Left lobe of liver (tissue), 2 donors: Measurements from ENCODE around the gene LYSMD2. TPM values are rescaled to one million over a fixed set of nuclear protein-coding genes. Genes with fewer than 3 reads are reported as not detected.

ENCODE experiments used
- ATAC-seq: fragments of 200-7000 bp; cut with Tn5 transposase; one replicate; pipeline ENCODE4 v1.9.1; 2020; ENCODE audit warnings: mild to moderate bottlenecking, moderate library complexity
- DNase-seq: peaks from one replicate; pipeline ENCODE4 v3.0.0-alpha.2; 2020; ENCODE audit warnings: low spot score
- total RNA-seq: library from RNA; stranded (reverse); gene quantifications from one replicate; pipeline ENCODE4 v1.2.1, GENCODE V29; 2021
- donor health status: DM: no; HTN: no; CAD: no; lungs with moderate emphysema.
- donor health status: DM: no; HTN: yes; CAD: no.

Gene LYSMD2
- total RNA-seq, 1 donor from 2014 or later = 4.8 TPM

DNA sequence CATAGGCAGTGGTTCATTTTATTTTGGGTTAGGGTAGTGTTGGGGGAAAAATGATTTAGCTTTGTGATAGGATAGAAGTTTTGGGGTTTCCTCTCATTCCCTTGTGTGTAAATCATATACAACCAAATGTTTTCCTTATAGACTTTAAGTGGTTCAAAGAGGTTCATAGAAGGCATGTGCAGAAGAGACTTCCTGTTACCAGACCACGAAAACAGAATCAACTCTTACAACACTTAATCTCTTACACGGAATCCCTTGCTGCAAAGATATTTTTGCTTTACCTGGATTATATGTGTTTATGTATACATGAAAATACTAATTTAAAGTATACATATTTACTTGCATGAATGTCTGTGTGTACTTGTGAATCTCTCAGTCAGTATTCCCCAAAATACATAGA lies 16.8 kb upstream of the LYSMD2 start:
- DNase-seq (no peak), ATAC-seq (no peak)

DNA sequence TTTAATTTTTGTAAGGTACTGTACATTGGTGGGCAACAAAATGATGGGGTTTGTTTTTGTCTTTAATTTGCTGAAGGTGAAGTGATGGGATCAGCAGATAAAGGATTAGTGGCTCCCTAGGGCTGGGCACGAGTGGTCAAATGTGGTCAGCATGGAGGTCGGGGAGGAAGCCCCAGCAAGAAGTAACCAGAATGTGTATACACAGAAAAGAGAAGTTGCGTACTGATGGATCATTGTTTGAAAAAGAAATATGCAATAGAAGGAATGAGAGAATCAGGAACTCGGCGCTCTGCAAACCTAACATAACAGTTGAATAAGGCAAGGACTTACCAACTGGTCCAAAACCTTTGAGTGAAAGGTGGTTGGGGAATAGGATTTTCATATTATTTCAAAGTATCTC lies 15.4 kb upstream of the LYSMD2 start:
- no peak for ATAC-seq
- DNase-seq = no peak

DNA sequence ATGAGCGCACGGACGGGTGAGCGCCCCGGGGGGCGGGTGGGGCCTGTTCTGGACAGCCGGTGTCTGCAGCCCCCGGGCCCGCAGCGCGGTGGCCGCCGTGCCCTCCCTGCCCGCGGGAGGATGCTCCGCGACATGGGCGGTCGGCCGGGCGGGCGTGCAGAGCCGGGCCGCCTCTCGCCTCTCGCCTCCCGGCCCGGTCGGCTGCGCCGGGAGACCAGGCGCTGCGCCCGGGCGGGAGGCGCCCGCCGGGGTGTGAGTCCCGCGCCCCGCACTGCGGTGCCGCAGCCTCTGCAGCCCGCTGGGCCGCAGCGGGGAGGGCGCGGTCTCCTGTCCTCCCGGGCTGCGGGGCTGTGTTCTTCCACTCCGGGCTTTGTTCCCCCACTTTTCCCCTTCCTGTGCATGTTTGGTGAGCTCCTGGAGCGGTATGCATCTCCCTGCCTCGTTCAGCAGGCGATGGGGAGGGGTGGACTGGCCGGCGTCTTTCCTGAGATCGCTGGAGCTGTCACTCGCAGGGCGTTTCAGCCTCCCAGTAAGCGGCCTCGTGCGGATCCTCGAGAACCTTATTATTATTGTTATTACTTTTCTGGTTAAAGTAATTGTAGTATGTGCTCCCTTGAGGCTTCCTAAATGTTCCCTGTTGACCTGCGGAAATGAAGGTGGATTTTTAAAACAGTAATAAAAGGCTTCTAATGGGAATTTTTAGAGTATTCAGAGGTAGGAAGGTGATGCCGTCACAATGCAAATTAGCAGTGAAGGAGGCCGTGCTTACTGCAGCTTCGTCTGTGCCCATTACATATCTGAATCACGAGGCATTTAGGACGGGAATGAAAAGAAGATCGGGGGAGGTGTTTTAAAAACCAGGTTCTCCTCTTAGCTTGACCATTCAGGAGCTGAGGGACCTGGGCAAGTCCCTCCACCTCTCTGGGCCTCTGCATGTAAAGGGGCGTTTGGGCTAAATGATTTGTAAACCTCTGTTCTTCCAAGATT lies 14.5 kb upstream of the LYSMD2 start:
- ATAC-seq (peak; percentile 65), DNase-seq (no peak)

DNA sequence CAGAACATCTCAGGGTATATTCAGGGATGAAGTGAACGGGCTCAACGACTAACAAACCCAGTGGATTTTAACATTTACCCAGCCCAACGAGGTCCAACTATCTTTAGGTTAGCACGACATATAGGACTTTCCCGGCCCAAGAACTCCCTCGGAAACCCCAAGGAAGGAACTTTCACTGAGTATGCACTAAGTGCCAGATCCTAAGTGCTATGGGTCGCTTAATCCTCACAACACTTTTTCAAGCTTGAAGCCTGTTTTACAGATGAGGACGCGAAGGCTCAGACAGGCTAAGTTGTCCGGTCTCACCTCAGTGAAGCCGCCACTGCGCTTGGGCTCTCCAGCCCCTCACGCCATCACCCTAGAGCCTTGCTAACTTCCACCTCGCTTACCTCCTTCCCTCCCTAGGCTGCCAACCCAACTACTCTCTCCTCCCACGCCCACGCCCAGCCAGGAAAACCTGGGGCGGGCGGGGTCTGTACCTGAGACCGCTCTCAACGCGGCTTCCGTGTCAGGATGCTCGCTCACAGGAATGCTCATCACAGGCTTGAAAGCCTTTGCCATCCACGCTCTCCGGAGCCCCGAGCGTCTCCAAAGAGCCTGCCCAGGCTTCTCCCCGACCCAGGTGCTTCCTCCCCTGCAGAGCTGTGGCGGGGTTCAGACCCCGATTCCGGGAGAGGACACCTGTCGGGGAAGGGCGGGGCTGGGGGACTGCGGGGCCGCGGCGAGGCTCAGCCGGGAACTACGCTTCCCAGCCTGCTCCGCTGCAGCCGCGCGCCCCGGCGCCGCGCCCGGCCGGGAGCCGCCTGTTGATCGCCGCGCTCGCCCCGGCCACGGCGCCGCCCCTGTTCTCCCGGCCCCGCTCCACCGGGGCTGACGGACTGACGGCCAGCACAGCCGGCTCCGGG lies 13.6 kb upstream of the LYSMD2 start, which contains the start of gene TMOD2:
TSS of gene TMOD2 (plus strand) at position 806 of the 905 bp plus-strand sequence. CDS start 14,845 bp downstream, outside the sequence.
- peak; percentile 97 for ATAC-seq
- DNase-seq = peak; percentile 63

DNA sequence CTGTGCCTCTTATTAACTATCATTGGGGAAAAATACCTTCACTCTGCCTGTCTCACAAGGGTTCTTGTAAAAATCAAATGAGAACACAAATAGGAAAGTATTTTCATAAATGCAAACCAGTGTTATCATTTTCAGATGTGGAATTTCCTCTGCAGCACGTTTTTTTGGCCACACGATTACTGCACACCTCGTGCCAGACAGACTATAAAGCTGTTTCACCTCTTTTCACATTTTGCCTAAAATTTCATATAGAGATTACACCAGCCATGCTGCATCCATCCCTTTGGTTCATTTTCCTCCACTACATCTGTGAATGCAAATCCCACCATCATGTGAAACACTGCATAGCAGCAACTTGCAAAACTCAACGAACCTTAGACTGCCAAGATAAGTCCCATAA lies 12.7 kb upstream of the LYSMD2 start:
- DNase-seq (no peak), ATAC-seq (no peak)

DNA sequence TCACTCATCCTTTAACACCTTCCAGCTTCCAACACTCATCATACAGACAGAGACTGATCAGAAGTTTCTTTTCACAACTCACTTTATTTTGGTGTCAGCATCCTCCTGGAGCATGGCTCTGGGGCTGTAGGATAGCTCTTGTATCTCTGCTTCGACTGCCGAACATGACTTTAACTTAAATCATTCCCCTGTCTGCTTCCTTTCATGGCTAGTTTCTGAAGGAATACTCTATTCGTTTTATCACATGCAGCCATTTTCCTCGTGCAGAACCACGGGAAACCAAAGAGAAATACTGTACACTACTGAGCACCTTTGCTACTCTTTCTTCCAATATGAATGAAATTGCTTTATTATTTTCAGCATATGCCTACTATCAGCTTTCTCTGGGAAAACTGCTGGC lies 11.9 kb upstream of the LYSMD2 start:
- ATAC-seq (no peak), DNase-seq (no peak)

DNA sequence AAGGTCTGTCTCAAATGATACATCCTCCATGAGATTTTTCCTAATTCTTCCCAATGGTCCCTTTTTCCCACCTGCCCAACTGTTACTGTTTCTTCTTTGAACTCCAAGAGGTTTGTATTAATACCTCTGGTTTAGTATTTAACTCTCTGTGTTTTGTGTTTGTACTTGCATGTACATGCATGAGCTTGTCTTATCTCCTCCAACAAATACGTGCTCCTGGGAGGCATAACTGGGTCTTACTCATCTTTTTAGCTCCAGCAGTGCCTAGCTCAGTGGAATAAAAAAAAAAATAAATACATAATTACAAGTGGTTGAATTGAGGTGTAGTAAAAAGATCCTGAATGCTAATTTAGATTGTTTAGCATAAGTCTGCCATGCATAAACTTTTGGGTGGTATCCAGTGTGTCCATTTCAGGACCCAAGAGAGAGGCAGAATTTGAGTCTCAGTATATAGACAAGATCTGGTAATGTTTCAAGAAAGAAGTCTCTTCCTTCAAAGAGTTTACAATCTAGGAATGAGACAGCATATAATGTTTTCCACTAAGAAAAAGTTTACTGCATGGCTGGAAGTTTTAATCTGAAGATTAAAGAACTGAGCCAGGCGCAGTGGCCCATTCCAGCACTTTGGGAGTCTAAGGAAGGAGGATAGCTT lies 1.7 kb upstream of the LYSMD2 start:
- ATAC-seq (no peak), DNase-seq (no peak)

DNA sequence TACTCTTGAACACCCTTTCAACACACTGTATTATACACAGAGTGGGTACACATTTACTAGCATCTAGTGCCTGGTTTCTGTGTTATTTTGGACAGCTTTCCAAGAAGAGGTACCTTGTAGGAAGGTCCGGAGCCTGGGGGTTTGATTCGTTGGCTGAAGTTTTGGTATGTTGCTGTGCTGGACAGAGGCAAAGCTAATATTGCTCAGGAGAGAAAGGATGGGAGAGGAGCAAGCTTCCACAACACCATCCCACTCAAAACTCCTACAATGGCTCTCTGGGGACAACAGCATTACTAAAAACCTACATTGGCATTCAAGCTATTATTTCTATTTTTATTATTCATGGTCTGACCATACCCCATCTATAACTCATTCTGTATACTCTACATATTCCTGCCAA lies 1.1 kb upstream of the LYSMD2 start:
- DNase-seq (no peak), ATAC-seq (no peak)

DNA sequence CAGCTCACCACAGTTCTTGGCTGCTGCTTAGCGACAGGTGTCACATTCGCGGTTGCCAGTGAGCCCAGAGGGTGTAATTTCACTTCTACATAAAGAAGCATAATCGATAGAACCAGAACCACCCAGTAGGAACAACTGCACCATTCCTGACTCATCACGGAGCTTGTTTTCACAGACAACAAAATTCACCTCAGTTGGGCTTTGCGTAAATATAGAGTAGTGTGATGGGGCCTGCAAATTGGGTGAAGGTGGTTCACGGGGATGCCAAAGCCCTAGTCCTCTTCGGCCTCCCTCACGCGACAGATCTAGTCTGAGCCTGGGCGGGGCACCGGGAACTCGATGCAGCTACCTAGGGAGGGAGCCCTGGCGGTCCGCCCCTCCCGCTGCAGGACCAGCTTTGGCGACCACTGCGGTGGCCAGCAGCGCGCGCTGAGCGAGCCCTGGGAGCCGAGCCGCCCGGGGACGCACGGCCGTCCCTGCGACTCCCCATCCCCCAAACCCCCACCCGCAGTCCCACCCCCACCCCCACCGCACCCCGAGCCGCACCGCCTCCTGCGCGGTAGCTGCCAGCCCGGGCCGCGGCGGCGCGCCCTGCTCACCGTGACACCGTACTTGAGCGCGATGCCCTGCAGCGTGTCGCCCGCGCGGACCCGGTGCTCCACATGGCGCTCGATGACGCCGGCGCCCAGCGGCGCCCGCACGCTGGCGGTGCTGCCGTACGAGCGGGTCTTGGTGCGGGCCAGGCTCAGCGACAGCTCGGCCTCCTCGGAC lies 519 bp downstream of the LYSMD2 start:
- DNase-seq (peak; percentile 66), ATAC-seq (peak; percentile 61)

DNA sequence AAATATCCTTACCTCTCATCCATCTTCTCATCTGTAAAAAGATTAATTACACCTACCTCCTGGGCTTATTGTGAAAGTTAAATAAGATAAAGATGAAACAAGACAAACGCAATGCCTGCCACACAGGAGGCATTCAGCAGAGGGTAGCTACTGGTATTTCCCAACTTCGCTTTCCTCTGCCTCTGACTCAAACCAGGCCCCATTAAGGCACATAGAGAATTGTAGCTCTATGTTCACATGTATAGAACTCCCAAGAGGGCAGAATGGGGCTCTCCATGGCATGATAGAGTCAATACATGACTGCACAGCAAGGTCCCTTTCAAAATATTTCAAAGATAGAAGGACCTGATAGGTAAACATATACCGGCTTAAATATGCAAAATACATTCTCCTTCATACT lies 1.4 kb downstream of the LYSMD2 start:
- ATAC-seq = no peak
- DNase-seq = no peak

DNA sequence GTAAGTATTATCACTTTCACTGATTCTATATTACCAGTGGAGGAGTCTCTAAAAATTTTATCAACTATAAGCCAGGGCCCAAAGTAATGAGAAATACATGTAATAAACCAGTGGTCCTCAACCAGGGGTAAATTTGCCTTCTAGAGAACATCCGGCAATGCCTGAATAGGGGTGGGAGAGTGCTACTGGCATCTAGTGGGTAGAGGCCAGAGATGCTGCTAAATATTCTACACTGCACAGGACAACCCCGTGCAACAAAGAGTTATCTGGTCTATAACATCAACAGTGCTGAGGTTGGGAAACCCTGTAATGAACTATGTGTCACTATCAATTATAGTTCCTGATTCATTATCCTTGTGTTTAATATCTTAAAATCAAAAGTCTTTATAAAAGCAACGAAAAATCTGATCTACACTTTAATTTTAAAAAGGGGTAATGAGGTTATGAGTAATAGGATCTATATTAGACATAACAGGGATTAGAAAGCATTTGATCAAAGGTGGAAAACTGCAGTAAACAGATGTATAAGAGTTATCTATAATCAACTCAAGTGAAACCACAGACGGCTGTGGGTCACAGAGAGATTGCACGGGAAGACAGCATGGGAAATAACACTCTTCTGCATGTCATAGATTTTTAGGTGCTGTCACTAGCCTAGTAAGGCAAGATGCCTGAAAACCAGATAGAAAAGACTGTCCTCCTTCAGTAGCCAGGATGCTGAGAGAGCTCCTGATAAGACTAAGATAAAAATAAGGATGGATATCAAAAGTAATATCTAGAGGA lies 2.0 kb downstream of the LYSMD2 start:
- ATAC-seq (no peak), DNase-seq (no peak)

DNA sequence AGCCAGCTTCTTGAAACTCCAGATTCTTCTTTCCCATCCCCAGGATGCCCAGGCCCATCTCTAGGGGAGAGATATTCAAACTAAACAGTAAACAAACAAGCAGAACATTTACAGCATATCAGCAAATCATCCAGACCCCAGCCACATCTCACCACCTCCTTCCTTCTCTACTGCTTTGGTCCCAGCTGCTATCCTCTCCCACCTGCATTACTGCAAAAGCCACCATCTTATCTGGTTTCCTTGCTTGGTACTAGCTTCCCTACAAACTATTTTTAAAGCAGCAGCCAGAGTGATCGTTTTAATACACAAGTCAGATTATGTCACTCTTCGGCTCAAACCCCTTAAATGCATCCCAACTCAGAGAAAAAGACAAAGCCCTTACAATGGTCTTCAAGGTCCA lies 4.8 kb downstream of the LYSMD2 start:
- ATAC-seq = no peak

DNA sequence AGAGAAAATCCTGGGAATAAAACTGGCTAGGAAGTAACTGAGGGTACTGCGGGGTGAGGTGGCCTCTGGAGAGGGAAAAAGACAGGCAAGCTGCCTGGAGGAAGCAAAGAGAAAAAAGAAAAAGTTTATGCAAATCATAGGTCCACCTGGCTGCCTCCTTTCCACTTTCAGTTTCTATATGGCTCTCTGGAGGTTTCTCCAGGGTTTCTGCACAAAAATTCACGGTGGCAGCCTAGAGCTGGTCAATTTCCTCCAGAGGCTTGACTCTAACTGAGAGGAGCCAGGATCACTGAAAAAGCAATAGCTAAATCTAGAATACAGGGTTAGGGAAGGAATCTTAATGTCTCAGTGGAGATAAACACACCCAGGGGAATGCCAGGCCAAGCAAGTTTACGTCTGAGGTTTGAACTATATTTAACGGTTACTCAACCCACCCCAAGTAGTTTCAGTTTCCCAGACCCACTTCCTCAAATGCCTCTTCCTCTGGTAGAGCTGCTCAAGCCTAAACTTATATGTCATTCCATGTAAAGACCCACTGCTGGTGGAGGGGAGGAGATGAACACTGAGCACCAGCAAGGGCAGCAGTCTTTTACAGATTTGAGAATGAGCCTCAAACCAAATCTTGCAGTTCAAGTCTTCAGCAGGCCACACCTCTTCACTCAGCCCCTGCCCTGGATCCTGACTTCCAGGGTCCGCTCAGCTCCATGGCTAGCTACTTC lies 5.7 kb downstream of the LYSMD2 start:
- ATAC-seq (peak; percentile 78), DNase-seq (no peak)

More for the DNA sequence above, 4.8 kb downstream of the LYSMD2 start:
- DNase-seq = no peak

DNA sequence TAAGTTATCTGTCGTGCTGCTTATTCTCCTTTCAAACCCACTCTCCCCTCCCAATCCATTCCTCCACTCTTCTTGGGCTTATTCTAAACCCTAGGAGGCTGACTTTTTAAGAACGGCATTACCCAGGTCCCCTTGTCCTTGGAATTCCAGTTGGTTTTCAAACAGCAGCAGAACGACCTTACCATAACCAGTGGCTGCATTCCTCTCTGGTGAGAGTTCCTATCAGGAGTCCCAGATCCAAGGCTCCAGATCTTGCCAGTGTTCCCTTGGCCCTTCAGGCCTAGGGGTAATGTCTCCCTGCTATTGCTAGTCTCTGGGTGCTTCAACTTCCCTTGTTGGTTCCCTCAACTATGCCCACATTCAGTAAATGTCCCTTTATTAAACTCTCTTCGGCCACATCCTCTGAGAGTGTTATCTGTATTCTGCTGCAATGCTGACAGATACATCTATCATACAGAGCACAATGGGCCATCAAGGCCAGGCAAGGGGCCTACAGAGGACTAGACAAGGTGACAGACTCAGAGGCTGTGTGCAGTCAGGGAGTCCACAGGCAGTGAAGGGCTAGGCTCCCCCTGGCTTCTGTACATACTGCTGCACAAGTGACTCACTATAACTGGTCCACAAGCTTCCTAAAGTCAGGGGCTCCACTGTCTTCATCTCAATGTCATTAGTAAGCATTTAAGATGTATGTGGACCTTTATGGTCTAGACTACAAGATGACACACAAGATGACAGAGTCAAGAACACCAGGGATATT lies 10.1 kb downstream of the LYSMD2 start:
- ATAC-seq = no peak

DNA sequence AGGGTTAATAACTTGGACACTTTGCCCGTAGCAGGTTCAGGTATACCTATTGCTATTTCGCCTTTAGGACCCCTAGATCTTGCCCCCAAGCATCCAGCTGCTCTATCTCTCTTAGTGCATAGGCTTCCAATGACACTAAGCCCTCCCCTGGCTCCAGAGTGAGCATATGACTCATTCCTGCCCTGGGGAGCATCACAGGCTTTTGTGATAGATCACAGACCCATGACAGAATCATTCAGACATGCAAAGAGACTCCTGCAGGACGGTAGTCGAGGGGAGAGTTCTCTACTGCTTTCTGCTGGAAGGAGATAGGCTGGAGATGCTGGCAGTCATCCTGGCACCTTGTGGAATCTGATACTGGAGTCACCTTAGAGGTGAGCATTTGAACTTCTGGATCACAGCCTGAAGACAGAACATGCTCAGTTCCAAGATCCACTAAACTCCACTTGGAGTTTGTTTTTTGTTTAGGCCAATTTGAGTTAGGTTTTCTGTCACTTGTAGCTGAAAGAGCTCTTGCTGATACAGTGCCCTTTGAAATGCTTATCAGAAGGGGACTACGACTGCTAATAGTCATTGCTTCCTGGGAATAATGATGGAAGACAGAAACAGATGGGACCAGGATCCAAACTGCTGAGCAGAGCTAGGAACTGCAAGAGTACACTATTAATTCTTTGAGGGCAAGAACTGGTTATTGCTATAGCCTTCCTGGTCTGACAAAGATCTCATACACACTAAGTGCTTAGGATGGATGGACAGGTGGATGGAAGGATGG lies 11.0 kb downstream of the LYSMD2 start:
- DNase-seq = no peak
- peak; percentile 67 for ATAC-seq

More for the DNA sequence above, 10.1 kb downstream of the LYSMD2 start:
- no peak for DNase-seq

DNA sequence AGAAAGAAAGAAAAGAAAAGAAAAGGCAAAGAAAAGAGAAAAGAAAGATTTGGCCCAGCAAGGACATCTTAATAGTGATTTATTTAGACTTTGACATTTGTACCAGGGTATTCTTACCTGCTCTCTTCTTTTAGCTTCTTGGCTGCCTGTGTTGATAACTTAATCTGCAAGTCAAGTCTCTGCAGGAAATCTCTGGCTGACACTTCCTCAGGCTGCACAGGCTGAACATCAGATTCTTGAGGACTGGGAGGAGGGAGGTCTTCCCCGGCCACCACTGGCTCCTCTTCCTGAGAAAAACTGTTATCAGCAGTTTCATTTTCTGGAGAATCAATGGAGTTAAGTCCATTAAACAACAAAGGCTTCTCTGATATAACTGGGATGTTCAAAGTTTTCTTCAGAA lies 12.8 kb downstream of the LYSMD2 start:
- ATAC-seq (peak; percentile 42), DNase-seq (no peak)

DNA sequence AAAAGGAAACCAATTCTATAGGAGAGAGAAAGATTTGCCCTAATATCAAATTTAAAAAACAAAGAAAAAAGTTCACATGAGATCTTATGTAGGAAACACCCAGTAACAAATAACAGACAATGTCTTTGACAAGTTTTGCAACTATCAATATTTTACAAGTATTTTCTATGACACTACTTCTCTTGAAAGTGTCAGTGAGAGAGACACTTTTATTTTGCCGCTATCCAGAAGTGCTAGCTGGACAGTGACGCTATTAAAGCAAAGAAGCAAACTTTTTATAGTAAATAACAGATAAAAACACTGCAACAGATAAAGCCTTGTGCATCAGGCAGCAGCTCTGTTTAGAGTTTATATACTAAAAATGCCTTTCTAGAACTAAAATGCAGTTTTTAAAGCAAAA lies 13.3 kb downstream of the LYSMD2 start:
- no peak for ATAC-seq
- no peak for DNase-seq
